Naive thymus-derived CD4-positive, alpha-beta T cell (primary cell): ENCODE data around the gene LRRC32. TPM values are rescaled to one million over a fixed set of nuclear protein-coding genes. Genes with fewer than 3 reads are reported as not detected.

Experiments used
- ATAC-seq: fragments of 150-1000 bp; cut with Tn5 transposase; 2 replicates; pipeline ENCODE4 v1.10.0; 2021; ENCODE audit warnings: mild to moderate bottlenecking, moderate library complexity
- CTCF ChIA-PET: fragments of 350-600 bp; sonication (Branson Sonifier 250); formaldehyde crosslinking; loops from one replicate; lab custom pipeline; 2021; ENCODE audit warnings: antibody characterized with exemption; lab: Charles Lee
- POLR2A ChIA-PET: fragments of 350-600 bp; sonication (Branson Sonifier 250); formaldehyde crosslinking; loops from one replicate; lab custom pipeline; 2021; ENCODE audit warnings: antibody characterized with exemption, inconsistent platforms; lab: Charles Lee
- DNase-seq, 9 donors: peaks; one replicate each; pipeline versions ENCODE4 v3.0.0 to v3.0.0-alpha.2; 2020 to 2022; ENCODE audit warnings: mixed read lengths in 1 of 9
- H3K27ac ChIP-seq: one replicate; pipeline ENCODE4 v1.7.0; 2013; ENCODE audit warnings: mild to moderate bottlenecking, low read depth, low read length, moderate library complexity
- H3K27me3 ChIP-seq, 2 donors: one replicate each; pipeline ENCODE4 v1.7.0; 2013; ENCODE audit warnings: low read length in 2 of 2, mild to moderate bottlenecking in 2 of 2, moderate library complexity in 2 of 2; ENCODE audit not compliant: control insufficient read depth in 2 of 2, insufficient read depth in 2 of 2
- H3K36me3 ChIP-seq, 3 experiments: 1 replicate in 2 of 3; 2 replicates in 1 of 3; pipeline ENCODE4 v1.7.0; 2013; ENCODE audit warnings: low read length in 3 of 3, mild to moderate bottlenecking in 3 of 3, moderate library complexity in 1 of 3; ENCODE audit not compliant: insufficient read depth in 3 of 3, control insufficient read depth in 2 of 3
- H3K4me1 ChIP-seq, 2 donors: one replicate each; pipeline ENCODE4 v1.7.0; 2013; ENCODE audit warnings: low read length in 2 of 2, mild to moderate bottlenecking in 2 of 2, moderate library complexity in 1 of 2; ENCODE audit not compliant: control insufficient read depth in 2 of 2, insufficient read depth in 2 of 2
- H3K4me3 ChIP-seq: 2 replicates; pipeline ENCODE4 v1.7.0; 2013; ENCODE audit warnings: mild to moderate bottlenecking, low read length
- H3K9me3 ChIP-seq, 3 experiments: 1 replicate in 2 of 3; 2 replicates in 1 of 3; pipeline ENCODE4 v1.7.0; 2013; ENCODE audit warnings: low read length in 3 of 3; ENCODE audit not compliant: control insufficient read depth in 2 of 3
- H3K27ac Mint-ChIP-seq, 9 donors: one replicate each; pipeline ENCODE4 v1.8.0; 2020 to 2022; ENCODE audit warnings: mixed read lengths in 9 of 9, mild to moderate bottlenecking in 8 of 9, moderate library complexity in 5 of 9, inconsistent platforms in 2 of 9
- H3K27me3 Mint-ChIP-seq, 5 donors: one replicate each; pipeline ENCODE4 v1.8.0; 2021 to 2022; ENCODE audit warnings: mixed read lengths in 5 of 5, mild to moderate bottlenecking in 1 of 5
- H3K36me3 Mint-ChIP-seq, 5 donors: one replicate each; pipeline ENCODE4 v1.8.0; 2020 to 2022; ENCODE audit warnings: mixed read lengths in 5 of 5, mild to moderate bottlenecking in 3 of 5, inconsistent platforms in 1 of 5
- H3K4me1 Mint-ChIP-seq, 7 donors: one replicate each; pipeline ENCODE4 v1.8.0; 2020 to 2022; ENCODE audit warnings: mixed read lengths in 7 of 7, mild to moderate bottlenecking in 3 of 7, inconsistent platforms in 1 of 7
- H3K4me3 Mint-ChIP-seq, 10 donors: one replicate each; pipeline ENCODE4 v1.8.0; 2020 to 2022; ENCODE audit warnings: mild to moderate bottlenecking in 10 of 10, mixed read lengths in 10 of 10, moderate library complexity in 6 of 10, inconsistent platforms in 2 of 10
- H3K9me3 Mint-ChIP-seq, 11 donors: one replicate each; pipeline ENCODE4 v1.8.0; 2020 to 2022; ENCODE audit warnings: mixed read lengths in 11 of 11, mild to moderate bottlenecking in 4 of 11, inconsistent platforms in 1 of 11, moderate library complexity in 1 of 11
- intact Hi-C, 2 donors: fragments of 100-400 bp; cut with micrococcal nuclease; formaldehyde crosslinking; loops; one replicate each; pipeline ENCODE4 v1.15.1; 2023
- polyA plus RNA-seq, 2 donors: library from polyadenylated mRNA; unstranded; fragments of 300-500 nt; fragmentation: Illumina TruSeq; gene quantifications; one replicate each; pipeline ENCODE4 v1.2.3, GENCODE V29; 2021
- total RNA-seq, 6 experiments: library from RNA in 5 of 6; stranded (reverse) in 5 of 6; gene quantifications; 1 replicate in 5 of 6; 2 replicates in 1 of 6; pipeline ENCODE4 v1.2.3 and lab custom pipeline; 2021 to 2026

Gene LRRC32
- total and polyA plus RNA-seq, 7 experiments from 2014 or later, result 0.08 to 4.5 (median 0.61) TPM; not detected in 3

- Mint-ChIP-seq H3K4me3 (no peak overlapping the region), H3K27ac (peak overlapping the region in 1 of 9 donors; percentile 52), H3K9me3 (peaks cover 0 to 2% (median 0%) of the 10 kb centered on the region in 11 donors), H3K27me3 (peaks cover 17 to 27% (median 26%) of the 10 kb centered on the region in 5 donors), H3K36me3 (peaks cover 0 to 6% (median 0%) of the 10 kb centered on the region in 5 donors), H3K4me1 (peaks cover 10 to 33% (median 21%) of the 10 kb centered on the region in 7 donors)
- Histone ChIP-seq H3K27ac (no peak overlapping the region), H3K4me1 (peaks cover 9 to 13% of the 10 kb centered on the region in 2 donors), H3K36me3 (no peaks in the 10 kb centered on the region), H3K4me3 (no peak overlapping the region), H3K27me3 (peaks cover 0 to 7% of the 10 kb centered on the region in 2 donors), H3K9me3 (no peaks in the 10 kb centered on the region)
- POLR2A ChIA-PET, result no interaction called here
- ATAC-seq (no peak), DNase-seq (peak in 1 of 9 donors; percentile 5)
- CTCF ChIA-PET, result interaction anchor here (0.6 to 1.1 kb wide), 2 partner anchors 9 to 1279 kb away, joined by 3 read pairs; no protein-coding TSS in a partner anchor
- intact Hi-C loops, result no loop called here
These were observed 4.6 kb downstream of the LRRC32 start for GRCh38 chr11:76665921-76666351.

- Histone ChIP-seq H3K27me3 (peaks cover 0 to 7% of the 10 kb centered on the region in 2 donors), H3K4me3 (no peak overlapping the region), H3K9me3 (no peaks in the 10 kb centered on the region), H3K36me3 (no peaks in the 10 kb centered on the region), H3K4me1 (peaks cover 9 to 11% of the 10 kb centered on the region in 2 donors), H3K27ac (no peak overlapping the region)
- intact Hi-C loops, result no loop called here
- H3K27me3 Mint-ChIP-seq, result peaks cover 17 to 27% (median 26%) of the 10 kb centered on the region in 5 donors
- POLR2A ChIA-PET, result no interaction called here
- H3K27ac Mint-ChIP-seq, result peak overlapping the region in 3 of 9 donors; percentile 10 to 78 (median 23)
- DNase-seq (no peak), ATAC-seq (no peak)
- H3K4me1 Mint-ChIP-seq, result peaks cover 10 to 33% (median 21%) of the 10 kb centered on the region in 7 donors
- H3K4me3 Mint-ChIP-seq, result peak overlapping the region in 3 of 10 donors; percentile 36 to 43 (median 37)
- CTCF ChIA-PET, result interaction anchor here (1.1 kb wide), 1 partner anchor 10 kb away, joined by 3 read pairs; no protein-coding TSS in a partner anchor
- peaks cover 0 to 6% (median 0%) of the 10 kb centered on the region in 5 donors for H3K36me3 Mint-ChIP-seq
- H3K9me3 Mint-ChIP-seq, result peaks cover 0 to 3% (median 0%) of the 10 kb centered on the region in 11 donors
These were observed 5.4 kb downstream of the LRRC32 start for GRCh38 chr11:76665172-76665571.

- Mint-ChIP-seq H3K27me3 (peaks cover 17 to 21% (median 20%) of the 10 kb centered on the region in 5 donors), H3K27ac (peak overlapping the region in 6 of 9 donors; percentile 1 to 78 (median 24)), H3K9me3 (peaks cover 0 to 3% (median 0%) of the 10 kb centered on the region in 11 donors), H3K4me3 (peak overlapping the region in 5 of 10 donors; percentile 19 to 65 (median 37)), H3K4me1 (peaks cover 9 to 29% (median 16%) of the 10 kb centered on the region in 7 donors), H3K36me3 (peaks cover 0 to 6% (median 0%) of the 10 kb centered on the region in 5 donors)
- Histone ChIP-seq H3K36me3 (no peaks in the 10 kb centered on the region), H3K27me3 (peaks cover 0 to 7% of the 10 kb centered on the region in 2 donors), H3K27ac (no peak overlapping the region), H3K9me3 (no peaks in the 10 kb centered on the region), H3K4me1 (peaks cover 8 to 9% of the 10 kb centered on the region in 2 donors), H3K4me3 (no peak overlapping the region)
- POLR2A ChIA-PET, result no interaction called here
- CTCF ChIA-PET, result interaction anchor here (1.1 kb wide), 1 partner anchor 10 kb away, joined by 3 read pairs; no protein-coding TSS in a partner anchor
- intact Hi-C loops, result no loop called here
- ATAC-seq (peak; percentile 53), DNase-seq (peak in 1 of 9 donors; percentile 6)
These were observed 5.9 kb downstream of the LRRC32 start for GRCh38 chr11:76664578-76665061.

- no peak overlapping the region for H3K4me3 Mint-ChIP-seq
- peaks cover 0 to 3% (median 0%) of the 10 kb centered on the region in 11 donors for H3K9me3 Mint-ChIP-seq
- H3K27ac Mint-ChIP-seq, result no peak overlapping the region
- ATAC-seq, result no peak
- H3K27me3 ChIP-seq, result peaks cover 0 to 2% of the 10 kb centered on the region in 2 donors
- no peak for DNase-seq
- ChIA-PET CTCF (no interaction called here), POLR2A (no interaction called here)
- no peak overlapping the region for H3K4me3 ChIP-seq
- H3K36me3 Mint-ChIP-seq, result peaks cover 0 to 4% (median 0%) of the 10 kb centered on the region in 5 donors
- H3K9me3 ChIP-seq, result no peaks in the 10 kb centered on the region
- peaks cover 8 to 9% of the 10 kb centered on the region in 2 donors for H3K4me1 ChIP-seq
- peaks cover 10 to 15% (median 14%) of the 10 kb centered on the region in 5 donors for H3K27me3 Mint-ChIP-seq
- H3K27ac ChIP-seq, result no peak overlapping the region
- intact Hi-C loops, result no loop called here
- peaks cover 9 to 29% (median 16%) of the 10 kb centered on the region in 7 donors for H3K4me1 Mint-ChIP-seq
- H3K36me3 ChIP-seq, result no peaks in the 10 kb centered on the region
These were observed 6.6 kb downstream of the LRRC32 start for GRCh38 chr11:76663912-76664440.

GRCh38 chr11:76663486-76663810 is 7.1 kb downstream of the LRRC32 start:
- Mint-ChIP-seq H3K27ac (no peak overlapping the region), H3K9me3 (peaks cover 0 to 3% (median 0%) of the 10 kb centered on the region in 11 donors), H3K36me3 (peaks cover 0 to 1% (median 0%) of the 10 kb centered on the region in 5 donors), H3K4me3 (no peak overlapping the region), H3K27me3 (peaks cover 8 to 10% (median 9%) of the 10 kb centered on the region in 5 donors), H3K4me1 (peaks cover 9 to 29% (median 16%) of the 10 kb centered on the region in 7 donors)
- H3K36me3 ChIP-seq, result no peaks in the 10 kb centered on the region
- DNase-seq (no peak), ATAC-seq (no peak)
- CTCF ChIA-PET, result no interaction called here
- H3K27ac ChIP-seq, result no peak overlapping the region
- peaks cover 8 to 9% of the 10 kb centered on the region in 2 donors for H3K4me1 ChIP-seq
- no peaks in the 10 kb centered on the region for H3K27me3 ChIP-seq
- POLR2A ChIA-PET, result no interaction called here
- H3K4me3 ChIP-seq, result no peak overlapping the region
- intact Hi-C loops, result no loop called here
- no peaks in the 10 kb centered on the region for H3K9me3 ChIP-seq

GRCh38 chr11:76662656-76663485 is 7.7 kb downstream of the LRRC32 start:
- intact Hi-C loops, result no loop called here
- Histone ChIP-seq H3K36me3 (no peaks in the 10 kb centered on the region), H3K27me3 (no peaks in the 10 kb centered on the region), H3K9me3 (no peaks in the 10 kb centered on the region), H3K27ac (no peak overlapping the region), H3K4me1 (peaks cover 8 to 9% of the 10 kb centered on the region in 2 donors), H3K4me3 (no peak overlapping the region)
- CTCF ChIA-PET, result no interaction called here
- H3K9me3 Mint-ChIP-seq, result peaks cover 0 to 2% (median 0%) of the 10 kb centered on the region in 11 donors
- DNase-seq, result no peak
- no peak overlapping the region for H3K27ac Mint-ChIP-seq
- H3K36me3 Mint-ChIP-seq, result no peaks in the 10 kb centered on the region
- POLR2A ChIA-PET, result no interaction called here
- no peak overlapping the region for H3K4me3 Mint-ChIP-seq
- H3K4me1 Mint-ChIP-seq, result peaks cover 9 to 29% (median 16%) of the 10 kb centered on the region in 7 donors
- peaks cover 2 to 4% (median 3%) of the 10 kb centered on the region in 5 donors for H3K27me3 Mint-ChIP-seq
- ATAC-seq, result no peak
